RWPE1 (cell line): ENCODE data around the gene BLM.

Experiments used
- CTCF ChIA-PET: fragments of 350-600 bp; sonication (Branson Sonifier 250); formaldehyde crosslinking; extraction: SDS; loops from one replicate; lab custom pipeline; 2021; lab: Yijun Ruan, JAX
- POLR2A ChIA-PET: fragments of 400-600 bp; formaldehyde crosslinking; extraction: SDS; loops from one replicate; lab custom pipeline; 2020; ENCODE audit warnings: antibody characterized with exemption; ENCODE audit not compliant: low non-redundant PET; lab: Yijun Ruan, JAX
- DNase-seq: peaks from one replicate; pipeline ENCODE4 v3.0.0; 2012; ENCODE audit warnings: low spot score
- H3K27ac ChIP-seq: fragments of 450-650 bp; 2 replicates; pipeline ENCODE4 v1.5.1; 2017
- TF ChIP-seq, protein P1 (sequence below): fragments of 450-650 bp; conservative IDR thresholded peaks from 2 replicates; pipeline ENCODE4 v1.5.1; 2017; ENCODE audit warnings: low read depth, mild to moderate bottlenecking

The BLM gene

GRCh38 chr15:90701880-90702630 lies 15.1 kb upstream of the BLM start:
- ChIA-PET POLR2A (no interaction called here), CTCF (no interaction called here)
- no peak overlapping the region for H3K27ac ChIP-seq
- TF ChIP-seq, protein P1, sequence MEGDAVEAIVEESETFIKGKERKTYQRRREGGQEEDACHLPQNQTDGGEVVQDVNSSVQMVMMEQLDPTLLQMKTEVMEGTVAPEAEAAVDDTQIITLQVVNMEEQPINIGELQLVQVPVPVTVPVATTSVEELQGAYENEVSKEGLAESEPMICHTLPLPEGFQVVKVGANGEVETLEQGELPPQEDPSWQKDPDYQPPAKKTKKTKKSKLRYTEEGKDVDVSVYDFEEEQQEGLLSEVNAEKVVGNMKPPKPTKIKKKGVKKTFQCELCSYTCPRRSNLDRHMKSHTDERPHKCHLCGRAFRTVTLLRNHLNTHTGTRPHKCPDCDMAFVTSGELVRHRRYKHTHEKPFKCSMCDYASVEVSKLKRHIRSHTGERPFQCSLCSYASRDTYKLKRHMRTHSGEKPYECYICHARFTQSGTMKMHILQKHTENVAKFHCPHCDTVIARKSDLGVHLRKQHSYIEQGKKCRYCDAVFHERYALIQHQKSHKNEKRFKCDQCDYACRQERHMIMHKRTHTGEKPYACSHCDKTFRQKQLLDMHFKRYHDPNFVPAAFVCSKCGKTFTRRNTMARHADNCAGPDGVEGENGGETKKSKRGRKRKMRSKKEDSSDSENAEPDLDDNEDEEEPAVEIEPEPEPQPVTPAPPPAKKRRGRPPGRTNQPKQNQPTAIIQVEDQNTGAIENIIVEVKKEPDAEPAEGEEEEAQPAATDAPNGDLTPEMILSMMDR, result no peak
- no peak for DNase-seq

DNA sequence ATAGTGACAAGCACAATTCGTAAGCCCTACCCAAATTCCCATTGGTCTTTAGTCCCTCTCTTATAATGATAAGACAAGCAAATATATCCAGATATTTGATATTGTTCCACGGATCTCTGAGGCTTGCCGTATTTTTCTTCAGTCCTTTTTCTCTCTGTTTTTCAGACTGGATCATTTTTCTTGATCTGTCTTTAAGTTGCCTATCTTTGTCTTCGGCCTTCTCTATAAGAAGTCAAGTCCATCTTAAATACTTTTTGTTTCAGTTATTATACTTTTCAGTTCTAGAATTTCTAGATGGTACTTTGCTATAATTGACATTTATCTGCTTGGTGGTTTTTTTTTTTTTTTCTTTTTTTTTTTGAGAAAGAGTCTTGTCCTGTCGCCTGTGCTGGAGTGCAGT lies 13.7 kb upstream of the BLM start:
- DNase-seq, result no peak
- POLR2A ChIA-PET, result no interaction called here
- H3K27ac ChIP-seq, result no peak overlapping the region
- CTCF ChIA-PET, result no interaction called here
- TF ChIP-seq, protein P1, result no peak

DNA sequence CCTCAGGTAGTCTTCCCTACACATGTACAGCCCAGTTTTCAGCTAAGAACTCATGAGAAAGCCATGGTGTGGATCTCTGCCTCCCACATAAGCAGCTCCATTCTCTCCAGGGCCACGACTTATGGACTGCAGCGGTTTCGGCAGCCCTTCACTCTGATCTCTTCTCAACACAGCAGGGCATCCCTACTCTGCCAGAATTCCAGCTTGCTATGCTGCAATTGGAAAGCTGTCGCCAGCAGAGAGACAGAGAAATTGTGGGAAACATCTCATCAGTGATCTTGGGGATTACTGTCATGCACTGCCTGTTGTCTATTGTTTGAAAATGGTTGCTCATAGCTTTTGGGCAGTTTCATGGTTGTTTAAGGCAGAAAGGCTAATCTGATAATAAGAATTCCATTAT lies 11.9 kb upstream of the BLM start:
- ChIA-PET POLR2A (no interaction called here), CTCF (interaction anchor here (1.1 kb wide), 1 partner anchor 12 kb away, joined by 3 read pairs; the partner anchor contains the start of gene BLM)
- TF ChIP-seq, protein P1, result no peak
- DNase-seq, result no peak
- H3K27ac ChIP-seq, result no peak overlapping the region

DNA sequence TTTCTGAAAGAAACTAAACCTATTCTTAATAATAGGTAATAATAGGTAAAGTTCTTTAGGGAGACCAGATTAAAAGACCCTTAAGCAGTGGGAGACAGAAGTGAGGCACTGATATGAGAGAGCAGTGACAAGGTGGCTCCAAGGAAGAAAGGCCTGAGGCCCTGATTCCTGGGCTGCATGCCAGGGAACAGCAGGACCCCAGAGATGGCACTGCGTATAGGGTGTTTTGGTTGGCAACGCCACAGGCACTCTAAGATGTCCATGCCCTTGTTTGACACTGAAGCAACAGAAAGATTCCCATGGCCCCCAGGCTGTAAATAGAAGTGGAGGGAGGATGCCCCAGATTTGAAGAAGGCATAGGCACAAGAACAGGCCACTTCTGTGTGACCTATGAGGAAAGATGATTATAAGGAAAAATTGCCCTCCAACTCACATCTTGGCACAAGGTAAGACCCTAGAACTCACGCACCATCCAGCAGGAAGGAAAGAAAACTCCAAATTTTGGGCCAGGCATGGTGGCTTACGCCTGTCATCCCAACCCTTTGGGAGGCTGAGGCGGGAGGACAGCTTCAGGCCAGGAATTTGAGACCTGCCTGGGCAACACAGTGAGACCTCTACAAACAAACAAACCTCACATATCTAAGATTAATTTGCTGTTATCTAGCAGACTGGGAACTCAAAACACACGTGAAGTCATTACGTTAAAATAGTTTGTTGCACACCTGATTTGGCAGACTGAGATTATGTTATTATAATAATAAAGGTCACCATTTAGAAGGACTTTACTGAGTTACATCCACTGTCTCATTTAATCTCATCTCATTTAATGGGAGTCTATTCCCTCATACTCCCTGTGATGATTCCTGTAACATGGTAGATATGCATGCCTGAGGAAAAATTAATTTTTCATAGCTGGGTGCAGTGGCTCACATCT lies 10.5 kb upstream of the BLM start:
- ChIA-PET POLR2A (no interaction called here), CTCF (no interaction called here)
- TF ChIP-seq, protein P1, result no peak
- no peak for DNase-seq
- H3K27ac ChIP-seq, result no peak overlapping the region

DNA sequence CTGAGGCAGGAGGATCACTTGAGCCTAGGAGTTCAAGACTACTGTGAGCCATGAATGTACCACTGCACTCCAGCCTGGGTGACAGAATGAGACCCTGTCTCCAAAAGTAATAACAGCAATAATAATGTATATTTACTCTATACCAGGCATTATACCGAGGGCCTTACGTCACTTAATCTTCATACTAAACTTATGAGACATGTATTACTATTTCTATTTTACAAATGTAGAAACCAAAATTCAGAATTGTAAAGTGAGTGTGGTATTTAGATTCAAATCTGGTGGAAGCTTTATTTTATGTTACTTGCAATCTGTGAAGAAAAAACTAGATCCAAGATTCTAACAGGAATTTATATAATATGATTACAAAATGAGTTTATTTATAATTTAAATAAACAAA lies 9.7 kb upstream of the BLM start:
- H3K27ac ChIP-seq, result no peak overlapping the region
- TF ChIP-seq, protein P1, result no peak
- POLR2A ChIA-PET, result no interaction called here
- CTCF ChIA-PET, result interaction anchor here (0.6 kb wide), 1 partner anchor 21 kb away, joined by 3 read pairs; no protein-coding TSS in a partner anchor
- DNase-seq, result no peak

- POLR2A ChIA-PET, result no interaction called here
- CTCF ChIA-PET, result no interaction called here
- no peak for DNase-seq
- no peak overlapping the region for H3K27ac ChIP-seq
- TF ChIP-seq, protein P1, result no peak
These were observed 8.6 kb upstream of the BLM start for GRCh38 chr15:90708516-90708915.
